Ovary (tissue), 9 donors: Measurements from ENCODE around the gene POLL. TPM values are rescaled to one million over a fixed set of nuclear protein-coding genes. Genes with fewer than 3 reads are reported as not detected.

Experiments
- DNase-seq, 5 donors: peaks; one replicate each; pipeline ENCODE4 v3.0.0-alpha.2; 2019 to 2020
- H3K27ac ChIP-seq, 2 donors: fragments of 200-600 bp; one replicate each; pipeline versions ENCODE4 v1.5.1 to v1.8.0; 2019 to 2022
- H3K27me3 ChIP-seq: fragments of 200-600 bp; one replicate; pipeline ENCODE4 v1.8.0; 2022
- H3K36me3 ChIP-seq: fragments of 200-600 bp; sonication (generic); one replicate; pipeline ENCODE4 v1.5.1; 2019
- H3K4me1 ChIP-seq: one replicate; pipeline ENCODE4 v1.8.1; 2013; ENCODE audit warnings: mild to moderate bottlenecking, moderate library complexity; ENCODE audit not compliant: insufficient read depth
- H3K4me3 ChIP-seq: fragments of 200-600 bp; sonication (generic); one replicate; pipeline ENCODE4 v1.5.1; 2017
- H3K9me3 ChIP-seq, 2 donors: fragments of 200-600 bp in 1 of 2; sonication (generic) in 1 of 2; one replicate each; pipeline versions ENCODE4 v1.5.1 to v1.8.1; 2013 to 2019; ENCODE audit warnings: mild to moderate bottlenecking in 1 of 2, moderate library complexity in 1 of 2
- CTCF ChIP-seq, 3 donors: fragments of 450-650 bp in 2 of 3; fragments of 200-600 bp in 1 of 3; IDR thresholded peaks; one replicate each; pipeline versions ENCODE4 v1.5.1 to v1.8.0; 2016 to 2022; ENCODE audit warnings: antibody characterized with exemption in 3 of 3, mild to moderate bottlenecking in 1 of 3
- EP300 ChIP-seq: sonication (generic); formaldehyde crosslinking; IDR thresholded peaks from one replicate; pipeline ENCODE4 v1.6.1; 2017; ENCODE audit warnings: antibody characterized with exemption
- POLR2A ChIP-seq: fragments of 450-650 bp; IDR thresholded peaks from one replicate; pipeline ENCODE4 v1.6.1; 2017; ENCODE audit warnings: antibody characterized with exemption, mild to moderate bottlenecking, moderate library complexity
- WGBS, 3 donors: extraction: QIAGEN DNeasy Blood & Tissue Kit in 1 of 3; methylation state at CpG; one replicate each; pipeline versions ENCODE4 v1.1.5 to v1.1.7; 2013 to 2017; 5-methylcytosine and 5-hydroxymethylcytosine counted together
- intact Hi-C, 4 donors: fragments of 100-400 bp; cut with DNase I; formaldehyde crosslinking; loops; one replicate each; pipeline versions ENCODE4 v1.11.0 to v1.15.1; 2022 to 2023
- polyA plus RNA-seq, 2 donors: library from polyadenylated mRNA; stranded (reverse); fragments of 200-250 nt in 1 of 2; fragments of 350-450 nt in 1 of 2; fragmentation: Illumina TruSeq in 1 of 2; extraction: RNeasy Lipid Tissue Mini Kit (QIAGEN cat#74804) in 1 of 2; gene quantifications; one replicate each; pipeline ENCODE4 v1.2.3, GENCODE V29; 2013 to 2014
- total RNA-seq, 7 donors: library from RNA; depleted of rRNA in 2 of 7; stranded (reverse); fragments of >200 nt in 2 of 7; fragmentation: NEBNext Ultra II Directional in 3 of 7; extraction: Animal tissue kit (Norgen Biotek cat#: 25700) in 3 of 7; gene quantifications; one replicate each; pipeline versions ENCODE4 v1.1.0 to v1.2.4, GENCODE V29; 2016 to 2023
- donor health status: DM: no; HTN: no; CAD: no; lungs with moderate emphysema.
- donor health status: DM: no; HTN: no; CAD: no.
- donor health status: Bipolar disorder and iron deficiency.
- donor health status: DM: yes; HTN: yes; CAD: no.
- donor health status: DM: no; HTN: no; CAD: no.
- donor health status: DM: yes; HTN: yes; CAD: no.

POLL gene
- total and polyA plus RNA-seq, 9 donors = 17.3 to 33.8 (median 31.0) TPM

GRCh38 chr10:101607124-101607523 lies 19.1 kb upstream of the POLL start:
- TF ChIP-seq CTCF (IDR thresholded peaks at IDR 0.05) (no peak), EP300 (no peak), POLR2A (no peak)
- no peaks in the 10 kb centered on the region for H3K9me3 ChIP-seq
- no peak overlapping the region for H3K27ac ChIP-seq
- H3K4me1 ChIP-seq = no peaks in the 10 kb centered on the region
- H3K27me3 ChIP-seq = no peaks in the 10 kb centered on the region
- 32 to 43% (median 34%) methylated on average over 2 of the region's 2 CpGs for WGBS, 3 donors
- peaks cover 2% of the 10 kb centered on the region for H3K36me3 ChIP-seq
- no peak for DNase-seq
- intact Hi-C loops = loop anchor here in 3 of 4 donors (10.0 kb wide), 3 partner anchors 168 to 408 kb away; partner anchors contain the start of genes FGF8 (in 2 of the 3) and NPM3 (in 1 of the 3)
- H3K4me3 ChIP-seq = no peak overlapping the region

GRCh38 chr10:101602761-101603398 lies 14.8 kb upstream of the POLL start:
- Histone ChIP-seq H3K4me1 (no peaks in the 10 kb centered on the region), H3K9me3 (no peaks in the 10 kb centered on the region), H3K27ac (no peak overlapping the region), H3K4me3 (no peak overlapping the region), H3K27me3 (no peaks in the 10 kb centered on the region), H3K36me3 (no peaks in the 10 kb centered on the region)
- intact Hi-C loops = loop anchor here (5.0 to 10.0 kb wide), 4 partner anchors 172 to 412 kb away; partner anchors contain the start of genes FGF8 (in 3 of the 4) and NPM3 (in 1 of the 4)
- DNase-seq = peak; percentile 57 to 80 (median 70)
- WGBS, 3 donors = 41 to 47% (median 43%) methylated on average over 6 of the region's 6 CpGs
- TF ChIP-seq CTCF (IDR thresholded peaks at IDR 0.05) = peak; percentile 56 to 67 (median 63)
- TF ChIP-seq EP300 = no peak

GRCh38 chr10:101601541-101601940 lies 13.5 kb upstream of the POLL start:
- DNase-seq = no peak
- no peak overlapping the region for H3K27ac ChIP-seq
- H3K27me3 ChIP-seq = no peaks in the 10 kb centered on the region
- no peak overlapping the region for H3K4me3 ChIP-seq
- no peaks in the 10 kb centered on the region for H3K36me3 ChIP-seq
- intact Hi-C loops = loop anchor here (5.0 to 10.0 kb wide), 4 partner anchors 173 to 413 kb away; partner anchors contain the start of genes FGF8 (in 3 of the 4) and NPM3 (in 1 of the 4)
- H3K4me1 ChIP-seq = no peaks in the 10 kb centered on the region
- WGBS, 3 donors = 86 to 97% (median 93%) methylated on average over 1 of the region's 1 CpG
- TF ChIP-seq EP300 (no peak), CTCF (IDR thresholded peaks at IDR 0.05) (no peak), POLR2A (no peak)
- H3K9me3 ChIP-seq = no peaks in the 10 kb centered on the region

GRCh38 chr10:101597091-101597900 lies 9.2 kb upstream of the POLL start:
- DNase-seq = no peak
- H3K27me3 ChIP-seq = no peaks in the 10 kb centered on the region
- no peaks in the 10 kb centered on the region for H3K9me3 ChIP-seq
- 72 to 74% (median 73%) methylated on average over 14 of the region's 14 CpGs for WGBS, 3 donors
- H3K27ac ChIP-seq = no peak overlapping the region
- H3K4me1 ChIP-seq = no peaks in the 10 kb centered on the region
- TF ChIP-seq CTCF (IDR thresholded peaks at IDR 0.05) (no peak), POLR2A (no peak), EP300 (no peak)
- no peaks in the 10 kb centered on the region for H3K36me3 ChIP-seq
- no peak overlapping the region for H3K4me3 ChIP-seq
- intact Hi-C loops = no loop called here
